ENCODE data around the gene SDF2L1. TPM values are rescaled to one million over a fixed set of nuclear protein-coding genes. Genes with fewer than 3 reads are reported as not detected.

The SDF2L1 gene
- total RNA-seq, 1 donor from 2014 or later = 43.3 TPM

DNA sequence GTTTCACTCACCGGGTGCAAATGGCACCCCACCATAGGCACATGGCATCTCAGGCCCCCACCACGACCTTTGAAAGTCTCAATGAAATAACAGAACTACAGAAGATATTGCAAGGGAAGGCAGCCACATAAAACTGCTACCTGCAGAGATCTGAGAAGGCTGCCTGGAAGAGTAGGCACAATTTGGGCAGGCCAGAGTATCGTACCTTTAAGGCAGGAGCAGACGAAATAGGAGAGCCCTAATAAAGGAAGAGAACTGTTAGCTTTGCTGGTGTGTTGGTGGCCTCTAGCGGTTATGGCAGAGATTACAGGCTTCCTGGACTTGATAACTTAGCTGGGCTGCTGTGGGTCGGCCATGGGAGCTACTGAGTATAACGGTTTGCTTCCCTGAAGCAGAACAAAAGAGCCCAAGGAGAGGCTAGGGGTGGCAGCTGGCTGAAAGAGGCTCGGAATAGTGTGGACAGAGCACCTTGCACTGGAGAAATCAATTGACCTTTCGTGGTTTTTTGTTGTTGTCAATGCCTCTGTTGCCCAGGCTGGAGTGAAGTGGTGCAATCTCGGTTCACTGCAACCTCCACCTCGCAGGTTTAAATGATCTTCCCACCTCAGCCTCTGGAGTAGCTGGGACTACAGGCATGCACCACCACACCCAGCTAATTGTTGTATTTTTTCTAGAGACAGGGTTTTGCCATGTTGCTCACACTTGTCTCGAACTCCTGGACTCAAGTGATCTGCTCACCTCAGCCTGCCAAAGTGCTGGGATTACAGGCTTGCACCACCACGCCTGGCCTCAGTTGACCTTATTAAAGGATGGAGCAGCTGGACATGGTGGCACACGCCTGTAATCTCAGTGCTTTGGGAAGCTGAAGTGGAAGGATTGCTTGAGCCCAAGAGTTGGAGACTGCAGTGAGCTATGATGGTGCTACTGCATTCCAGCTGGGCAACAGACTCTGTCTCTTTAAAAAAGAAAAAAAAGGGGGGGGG lies 4.8 kb downstream of the SDF2L1 start:
- intact Hi-C loops (cut with micrococcal nuclease) = no loop called here
- Mint-ChIP-seq H3K9me3 (no peaks in the 10 kb centered on the region), H3K27me3 (no peaks in the 10 kb centered on the region), H3K4me3 (no peak overlapping the region), H3K4me1 (peaks cover 28% of the 10 kb centered on the region), H3K27ac (no peak overlapping the region), H3K36me3 (ENCODE audit: low read depth) (peaks cover 24% of the 10 kb centered on the region)
- peak; percentile 45 for DNase-seq
- ATAC-seq (ENCODE audit: low read depth) = peak; percentile 28
- TF ChIP-seq, protein P1, sequence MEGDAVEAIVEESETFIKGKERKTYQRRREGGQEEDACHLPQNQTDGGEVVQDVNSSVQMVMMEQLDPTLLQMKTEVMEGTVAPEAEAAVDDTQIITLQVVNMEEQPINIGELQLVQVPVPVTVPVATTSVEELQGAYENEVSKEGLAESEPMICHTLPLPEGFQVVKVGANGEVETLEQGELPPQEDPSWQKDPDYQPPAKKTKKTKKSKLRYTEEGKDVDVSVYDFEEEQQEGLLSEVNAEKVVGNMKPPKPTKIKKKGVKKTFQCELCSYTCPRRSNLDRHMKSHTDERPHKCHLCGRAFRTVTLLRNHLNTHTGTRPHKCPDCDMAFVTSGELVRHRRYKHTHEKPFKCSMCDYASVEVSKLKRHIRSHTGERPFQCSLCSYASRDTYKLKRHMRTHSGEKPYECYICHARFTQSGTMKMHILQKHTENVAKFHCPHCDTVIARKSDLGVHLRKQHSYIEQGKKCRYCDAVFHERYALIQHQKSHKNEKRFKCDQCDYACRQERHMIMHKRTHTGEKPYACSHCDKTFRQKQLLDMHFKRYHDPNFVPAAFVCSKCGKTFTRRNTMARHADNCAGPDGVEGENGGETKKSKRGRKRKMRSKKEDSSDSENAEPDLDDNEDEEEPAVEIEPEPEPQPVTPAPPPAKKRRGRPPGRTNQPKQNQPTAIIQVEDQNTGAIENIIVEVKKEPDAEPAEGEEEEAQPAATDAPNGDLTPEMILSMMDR (IDR thresholded peaks at IDR 0.05) = peak; percentile 89
- POLR2A ChIA-PET = interaction anchor here (0.6 to 2.0 kb wide), 2 partner anchors 17 to 1285 kb away, joined by 8 to 9 read pairs; partner anchors contain the start of gene YDJC
- CTCF ChIA-PET = interaction anchor here (0.6 to 3.0 kb wide), 10 partner anchors 11 to 539 kb away, joined by 3 to 27 read pairs (median 3); partner anchors contain the start of gene YDJC

DNA sequence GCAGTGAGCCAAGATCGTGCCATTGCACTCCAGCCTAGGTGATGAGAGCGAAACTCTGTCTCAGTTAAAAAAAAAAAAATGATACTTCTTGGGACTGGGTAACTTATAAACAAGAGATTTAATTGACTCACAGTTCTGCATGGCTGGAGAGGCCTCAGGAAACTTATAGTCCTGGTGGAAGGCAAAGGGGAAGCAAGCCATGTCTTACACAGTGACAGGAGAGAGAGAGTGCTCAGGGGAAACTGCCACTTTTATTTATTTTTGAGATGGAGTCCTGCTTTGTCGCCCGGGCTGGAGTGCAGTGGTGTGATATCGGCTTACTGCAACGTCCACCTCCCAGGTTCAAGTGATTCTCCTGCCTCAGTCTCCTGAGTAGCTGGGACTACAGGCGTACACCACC lies 8.2 kb downstream of the SDF2L1 start:
- H3K9me3 Mint-ChIP-seq = no peaks in the 10 kb centered on the region
- peaks cover 12% of the 10 kb centered on the region for H3K36me3 Mint-ChIP-seq (ENCODE audit: low read depth)
- H3K27ac Mint-ChIP-seq = no peak overlapping the region
- no peak for ATAC-seq (ENCODE audit: low read depth)
- no peaks in the 10 kb centered on the region for H3K27me3 Mint-ChIP-seq
- CTCF ChIA-PET = no interaction called here
- intact Hi-C loops (cut with micrococcal nuclease) = no loop called here
- POLR2A ChIA-PET = no interaction called here
- no peak overlapping the region for H3K4me3 Mint-ChIP-seq
- TF ChIP-seq, protein P1 (IDR thresholded peaks at IDR 0.05) = no peak
- DNase-seq = no peak
- peaks cover 19% of the 10 kb centered on the region for H3K4me1 Mint-ChIP-seq

DNA sequence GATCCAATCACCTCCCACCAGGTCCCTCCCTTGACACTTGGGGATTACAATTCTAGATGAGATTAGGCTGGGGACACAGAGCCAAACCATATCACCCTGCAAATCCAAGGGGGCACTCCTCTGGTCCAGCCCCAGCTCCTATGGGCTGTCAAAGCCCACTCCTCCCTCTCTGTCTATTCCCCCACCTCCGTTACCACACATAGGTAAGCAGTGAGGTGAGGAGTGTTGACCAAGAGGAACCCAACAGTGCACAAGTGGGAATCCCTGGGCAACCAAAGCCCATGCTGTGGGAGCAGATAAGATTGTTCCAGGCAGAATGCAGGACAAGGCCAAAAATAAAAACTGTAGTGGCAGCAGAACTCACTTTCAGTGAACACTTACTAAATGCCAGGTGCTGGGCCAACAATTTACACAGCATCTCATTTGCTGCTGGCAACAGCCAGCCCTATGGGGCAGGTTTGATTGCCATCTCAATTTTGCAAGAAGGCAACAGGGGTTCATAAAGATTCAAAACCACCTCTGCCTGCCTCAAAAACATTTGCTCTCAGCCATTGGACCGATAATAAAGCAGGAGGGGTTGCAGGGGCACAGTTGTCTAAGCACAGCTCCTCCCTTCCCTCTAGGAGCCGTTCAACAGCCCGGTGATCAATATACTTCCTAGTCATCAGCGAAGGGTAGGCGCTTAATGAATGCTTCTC lies 8.9 kb downstream of the SDF2L1 start:
- H3K36me3 Mint-ChIP-seq (ENCODE audit: low read depth) = peaks cover 8% of the 10 kb centered on the region
- H3K4me3 Mint-ChIP-seq = peak overlapping the region; percentile 90
- ChIA-PET CTCF (interaction anchor here (1.5 kb wide), 1 partner anchor 8 kb away, joined by 7 read pairs; the partner anchor contains the start of gene SDF2L1), POLR2A (interaction anchor here (1.9 to 2.0 kb wide), 2 partner anchors 9 to 22 kb away, joined by 10 to 16 read pairs; partner anchors contain the start of genes SDF2L1 and YDJC)
- no peaks in the 10 kb centered on the region for H3K9me3 Mint-ChIP-seq
- no peak for ATAC-seq (ENCODE audit: low read depth)
- peaks cover 19% of the 10 kb centered on the region for H3K4me1 Mint-ChIP-seq
- H3K27ac Mint-ChIP-seq = no peak overlapping the region
- TF ChIP-seq, protein P1 (IDR thresholded peaks at IDR 0.05) = no peak
- no peaks in the 10 kb centered on the region for H3K27me3 Mint-ChIP-seq
- intact Hi-C loops (cut with micrococcal nuclease) = no loop called here
- DNase-seq = no peak

DNA sequence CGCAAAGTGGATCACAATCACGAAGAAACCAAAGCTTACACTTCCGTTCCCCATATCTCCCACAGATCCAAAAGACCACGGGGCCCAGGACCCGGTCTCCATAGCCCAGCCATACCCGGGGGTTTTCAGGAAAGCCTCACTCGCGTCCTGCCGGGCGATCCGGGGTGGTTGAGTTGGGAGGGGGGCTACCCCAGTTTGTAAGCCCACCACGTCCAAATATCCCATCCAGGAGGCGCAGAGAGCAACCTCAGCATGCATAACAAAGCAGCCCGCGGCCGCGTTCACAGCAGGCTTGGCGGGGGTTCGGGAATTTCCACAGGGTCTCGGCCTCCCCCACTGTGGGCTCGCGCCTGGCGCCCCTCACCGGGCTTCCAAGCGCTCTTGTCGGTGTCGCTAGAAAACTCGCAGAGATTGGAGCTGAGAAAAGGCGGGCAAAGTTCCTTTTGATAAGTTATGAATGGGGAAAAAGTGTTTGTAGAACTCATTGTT lies 9.5 kb downstream of the SDF2L1 start:
- Mint-ChIP-seq H3K4me3 (peak overlapping the region; percentile 90), H3K4me1 (peaks cover 19% of the 10 kb centered on the region), H3K27me3 (no peaks in the 10 kb centered on the region), H3K27ac (peak overlapping the region; percentile 46), H3K9me3 (no peaks in the 10 kb centered on the region), H3K36me3 (ENCODE audit: low read depth) (peaks cover 3% of the 10 kb centered on the region)
- DNase-seq = no peak
- ATAC-seq (ENCODE audit: low read depth) = peak; percentile 21
- POLR2A ChIA-PET = interaction anchor here (1.0 to 2.0 kb wide), 3 partner anchors 10 to 22 kb away, joined by 6 to 16 read pairs (median 10); partner anchors contain the start of genes PPIL2, SDF2L1 and YDJC
- CTCF ChIA-PET = interaction anchor here (1.5 kb wide), 1 partner anchor 9 kb away, joined by 7 read pairs; the partner anchor contains the start of gene SDF2L1
- TF ChIP-seq, protein P1 (IDR thresholded peaks at IDR 0.05) = no peak
- intact Hi-C loops (cut with micrococcal nuclease) = loop anchor here (1.0 kb wide), 1 partner anchor 9 kb away; the partner anchor contains the start of gene SDF2L1

All from activated B cell treated with CpG ODN at 0.5 μM for 24 hours (primary cell).